ENCODE data around the gene ARL5B.

ARL5B gene

GRCh38 chr10:18681971-18682411 is 22.8 kb downstream of the ARL5B start:
- H3K36me3 ChIP-seq (ENCODE audit: control insufficient read depth, insufficient read depth, low read length): peaks cover 8% of the 10 kb centered on the region; the same call in 1 of the 2 replicates

GRCh38 chr10:18683427-18683826 is 24.2 kb downstream of the ARL5B start:
- Histone ChIP-seq H3K27me3 (ENCODE audit: control insufficient read depth, insufficient read depth, low read length) (no peaks in the 10 kb centered on the region), H3K27ac (ENCODE audit: low read depth, low read length) (no peak overlapping the region), H3K9ac (ENCODE audit: low read length) (no peak overlapping the region), H3K9me3 (ENCODE audit: control insufficient read depth, insufficient read depth, low read depth, low read length) (no peaks in the 10 kb centered on the region), H3K36me3 (ENCODE audit: control insufficient read depth, insufficient read depth, low read length) (0 out of 2 replicates have a peak, but pooled peaks cover 7% of the 10 kb centered on the region), H3K4me1 (ENCODE audit: control insufficient read depth, insufficient read depth, low read length) (peaks cover 3% of the 10 kb centered on the region; the same call in 1 of the 2 replicates), H3K4me3 (ENCODE audit: low read depth, low read length) (no peak overlapping the region)

More at GRCh38 chr10:18681971-18682411, 22.8 kb downstream of the ARL5B start:
- Histone ChIP-seq H3K27me3 (ENCODE audit: control insufficient read depth, insufficient read depth, low read length) (no peaks in the 10 kb centered on the region), H3K9ac (ENCODE audit: low read length) (no peak overlapping the region), H3K27ac (ENCODE audit: low read depth, low read length) (no peak overlapping the region), H3K9me3 (ENCODE audit: control insufficient read depth, insufficient read depth, low read depth, low read length) (no peaks in the 10 kb centered on the region), H3K4me3 (ENCODE audit: low read depth, low read length) (no peak overlapping the region), H3K4me1 (ENCODE audit: control insufficient read depth, insufficient read depth, low read length) (peaks cover 3% of the 10 kb centered on the region; the same call in 1 of the 2 replicates)

GRCh38 chr10:18684416-18684815 is 25.2 kb downstream of the ARL5B start:
- no peak overlapping the region for H3K27ac ChIP-seq (ENCODE audit: low read depth, low read length)

GRCh38 chr10:18684953-18685352 is 25.7 kb downstream of the ARL5B start:
- H3K27me3 ChIP-seq (ENCODE audit: control insufficient read depth, insufficient read depth, low read length): no peaks in the 10 kb centered on the region
- no peak overlapping the region for H3K27ac ChIP-seq (ENCODE audit: low read depth, low read length)
- no peaks in the 10 kb centered on the region for H3K9me3 ChIP-seq (ENCODE audit: control insufficient read depth, insufficient read depth, low read depth, low read length)
- 0 out of 2 replicates have a peak, but pooled peaks cover 7% of the 10 kb centered on the region for H3K36me3 ChIP-seq (ENCODE audit: control insufficient read depth, insufficient read depth, low read length)
- H3K4me1 ChIP-seq (ENCODE audit: control insufficient read depth, insufficient read depth, low read length): peaks cover 3% of the 10 kb centered on the region; the same call in 1 of the 2 replicates
- H3K9ac ChIP-seq (ENCODE audit: low read length): no peak overlapping the region
- H3K4me3 ChIP-seq (ENCODE audit: low read depth, low read length): no peak overlapping the region

More at GRCh38 chr10:18684416-18684815, 25.2 kb downstream of the ARL5B start:
- Histone ChIP-seq H3K4me1 (ENCODE audit: control insufficient read depth, insufficient read depth, low read length) (peaks cover 3% of the 10 kb centered on the region; the same call in 1 of the 2 replicates), H3K9me3 (ENCODE audit: control insufficient read depth, insufficient read depth, low read depth, low read length) (no peaks in the 10 kb centered on the region), H3K36me3 (ENCODE audit: control insufficient read depth, insufficient read depth, low read length) (0 out of 2 replicates have a peak, but pooled peaks cover 7% of the 10 kb centered on the region), H3K27me3 (ENCODE audit: control insufficient read depth, insufficient read depth, low read length) (no peaks in the 10 kb centered on the region), H3K9ac (ENCODE audit: low read length) (no peak overlapping the region), H3K4me3 (ENCODE audit: low read depth, low read length) (no peak overlapping the region)

- Histone ChIP-seq H3K9me3 (ENCODE audit: control insufficient read depth, insufficient read depth, low read depth, low read length) (no peaks in the 10 kb centered on the region), H3K36me3 (ENCODE audit: control insufficient read depth, insufficient read depth, low read length) (0 out of 2 replicates have a peak, but pooled peaks cover 4% of the 10 kb centered on the region), H3K9ac (ENCODE audit: low read length) (no peak overlapping the region), H3K27me3 (ENCODE audit: control insufficient read depth, insufficient read depth, low read length) (no peaks in the 10 kb centered on the region), H3K27ac (ENCODE audit: low read depth, low read length) (no peak overlapping the region), H3K4me3 (ENCODE audit: low read depth, low read length) (no peak overlapping the region), H3K4me1 (ENCODE audit: control insufficient read depth, insufficient read depth, low read length) (peaks cover 3% of the 10 kb centered on the region; the same call in 1 of the 2 replicates)
Observed at GRCh38 chr10:18685555-18685954, 26.3 kb downstream of the ARL5B start.

GRCh38 chr10:18687195-18687594 is 28.0 kb downstream of the ARL5B start:
- Histone ChIP-seq H3K9ac (ENCODE audit: low read length) (no peak overlapping the region), H3K4me3 (ENCODE audit: low read depth, low read length) (no peak overlapping the region), H3K4me1 (ENCODE audit: control insufficient read depth, insufficient read depth, low read length) (peaks cover 3% of the 10 kb centered on the region; the same call in 1 of the 2 replicates), H3K27me3 (ENCODE audit: control insufficient read depth, insufficient read depth, low read length) (no peaks in the 10 kb centered on the region), H3K9me3 (ENCODE audit: control insufficient read depth, insufficient read depth, low read depth, low read length) (no peaks in the 10 kb centered on the region), H3K27ac (ENCODE audit: low read depth, low read length) (no peak overlapping the region), H3K36me3 (ENCODE audit: control insufficient read depth, insufficient read depth, low read length) (no peaks in the 10 kb centered on the region)

- peaks cover 3% of the 10 kb centered on the region; the same call in 1 of the 2 replicates for H3K4me1 ChIP-seq (ENCODE audit: control insufficient read depth, insufficient read depth, low read length)
- no peaks in the 10 kb centered on the region for H3K27me3 ChIP-seq (ENCODE audit: control insufficient read depth, insufficient read depth, low read length)
- H3K27ac ChIP-seq (ENCODE audit: low read depth, low read length): no peak overlapping the region
- no peaks in the 10 kb centered on the region for H3K36me3 ChIP-seq (ENCODE audit: control insufficient read depth, insufficient read depth, low read length)
- H3K4me3 ChIP-seq (ENCODE audit: low read depth, low read length): no peak overlapping the region
- H3K9ac ChIP-seq (ENCODE audit: low read length): no peak overlapping the region
- H3K9me3 ChIP-seq (ENCODE audit: control insufficient read depth, insufficient read depth, low read depth, low read length): no peaks in the 10 kb centered on the region
Observed at GRCh38 chr10:18687706-18688105, 28.5 kb downstream of the ARL5B start.

GRCh38 chr10:18689498-18689897 is 30.3 kb downstream of the ARL5B start:
- H3K27ac ChIP-seq (ENCODE audit: low read depth, low read length): no peak overlapping the region
- no peaks in the 10 kb centered on the region for H3K36me3 ChIP-seq (ENCODE audit: control insufficient read depth, insufficient read depth, low read length)
- H3K27me3 ChIP-seq (ENCODE audit: control insufficient read depth, insufficient read depth, low read length): no peaks in the 10 kb centered on the region
- no peak overlapping the region for H3K9ac ChIP-seq (ENCODE audit: low read length)
- H3K4me3 ChIP-seq (ENCODE audit: low read depth, low read length): no peak overlapping the region
- H3K9me3 ChIP-seq (ENCODE audit: control insufficient read depth, insufficient read depth, low read depth, low read length): no peaks in the 10 kb centered on the region
- no peaks in the 10 kb centered on the region for H3K4me1 ChIP-seq (ENCODE audit: control insufficient read depth, insufficient read depth, low read length)

GRCh38 chr10:18690541-18690940 is 31.3 kb downstream of the ARL5B start:
- no peaks in the 10 kb centered on the region for H3K27me3 ChIP-seq (ENCODE audit: control insufficient read depth, insufficient read depth, low read length)
- no peaks in the 10 kb centered on the region for H3K9me3 ChIP-seq (ENCODE audit: control insufficient read depth, insufficient read depth, low read depth, low read length)
- H3K4me1 ChIP-seq (ENCODE audit: control insufficient read depth, insufficient read depth, low read length): no peaks in the 10 kb centered on the region
- no peak overlapping the region for H3K9ac ChIP-seq (ENCODE audit: low read length)
- no peak overlapping the region for H3K27ac ChIP-seq (ENCODE audit: low read depth, low read length)
- no peak overlapping the region for H3K4me3 ChIP-seq (ENCODE audit: low read depth, low read length)
- no peaks in the 10 kb centered on the region for H3K36me3 ChIP-seq (ENCODE audit: control insufficient read depth, insufficient read depth, low read length)

- Histone ChIP-seq H3K4me1 (ENCODE audit: control insufficient read depth, insufficient read depth, low read length) (no peaks in the 10 kb centered on the region), H3K27me3 (ENCODE audit: control insufficient read depth, insufficient read depth, low read length) (no peaks in the 10 kb centered on the region), H3K9me3 (ENCODE audit: control insufficient read depth, insufficient read depth, low read depth, low read length) (peaks cover 6% of the 10 kb centered on the region), H3K4me3 (ENCODE audit: low read depth, low read length) (no peak overlapping the region), H3K36me3 (ENCODE audit: control insufficient read depth, insufficient read depth, low read length) (no peaks in the 10 kb centered on the region), H3K9ac (ENCODE audit: low read length) (no peak overlapping the region), H3K27ac (ENCODE audit: low read depth, low read length) (no peak overlapping the region)
Observed at GRCh38 chr10:18699849-18700840, 40.9 kb downstream of the ARL5B start.

GRCh38 chr10:18703521-18703920 is 44.3 kb downstream of the ARL5B start:
- Histone ChIP-seq H3K4me3 (ENCODE audit: low read depth, low read length) (no peak overlapping the region), H3K36me3 (ENCODE audit: control insufficient read depth, insufficient read depth, low read length) (no peaks in the 10 kb centered on the region), H3K9ac (ENCODE audit: low read length) (no peak overlapping the region), H3K27me3 (ENCODE audit: control insufficient read depth, insufficient read depth, low read length) (no peaks in the 10 kb centered on the region), H3K27ac (ENCODE audit: low read depth, low read length) (no peak overlapping the region), H3K4me1 (ENCODE audit: control insufficient read depth, insufficient read depth, low read length) (no peaks in the 10 kb centered on the region), H3K9me3 (ENCODE audit: control insufficient read depth, insufficient read depth, low read depth, low read length) (no peaks in the 10 kb centered on the region)
